ENCODE measurements around the gene ZNF618. TPM values are rescaled to one million over a fixed set of nuclear protein-coding genes. Genes with fewer than 3 reads are reported as not detected.

Gene ZNF618
- total RNA-seq, 1 experiment from 2014 or later: 3.4 TPM

DNA sequence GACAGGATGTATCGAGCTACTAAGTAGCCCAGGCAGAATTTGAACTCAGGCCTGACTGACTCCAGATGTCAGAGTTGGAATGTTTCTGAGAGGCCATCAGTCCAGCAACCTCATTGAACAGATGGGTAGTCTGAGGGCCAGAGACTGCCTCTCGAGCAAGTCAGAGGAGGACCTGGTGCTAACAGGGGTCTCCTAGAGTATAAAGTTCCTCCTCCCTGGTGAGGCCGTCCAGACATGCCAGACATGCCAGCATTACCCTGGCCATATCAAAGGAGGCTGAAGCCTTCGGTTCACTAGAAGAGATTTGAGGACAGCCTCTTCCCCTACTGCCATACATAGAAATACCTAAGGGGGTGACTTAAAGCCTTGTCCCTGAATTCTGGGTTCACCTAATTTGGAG is 81.2 kb downstream of the ZNF618 start:
- DNase-seq (ENCODE audit: low spot score): peak; percentile 10

DNA sequence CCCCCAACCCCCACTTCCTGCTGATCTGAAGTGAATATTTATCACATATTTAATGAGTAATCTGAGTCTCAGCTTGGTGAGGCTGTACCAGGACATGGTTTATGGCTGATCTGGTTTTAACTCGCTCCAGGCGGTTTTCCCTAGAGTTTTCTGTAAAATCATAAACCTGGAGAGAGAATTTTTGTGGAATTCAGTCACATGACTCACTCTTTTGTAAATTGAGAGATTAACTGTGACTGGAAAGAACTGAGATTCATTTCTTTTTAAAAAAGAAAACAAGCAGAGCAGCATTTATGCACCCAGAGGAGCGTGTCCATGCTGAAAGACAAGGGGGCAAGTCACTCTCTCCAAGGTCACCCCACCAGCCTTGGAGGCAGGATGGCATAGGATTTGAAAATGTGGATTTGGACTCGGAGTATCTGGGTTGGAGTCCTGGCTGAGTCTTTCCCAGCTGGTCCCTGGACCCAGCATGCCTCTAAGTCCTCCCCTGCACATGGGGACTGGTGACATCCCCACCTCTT is 81.8 kb downstream of the ZNF618 start:
- peak; percentile 84 for DNase-seq (ENCODE audit: low spot score)

GRCh38 chr9:113958556-113958955 is 82.4 kb downstream of the ZNF618 start:
- no peak for DNase-seq (ENCODE audit: low spot score)

DNA sequence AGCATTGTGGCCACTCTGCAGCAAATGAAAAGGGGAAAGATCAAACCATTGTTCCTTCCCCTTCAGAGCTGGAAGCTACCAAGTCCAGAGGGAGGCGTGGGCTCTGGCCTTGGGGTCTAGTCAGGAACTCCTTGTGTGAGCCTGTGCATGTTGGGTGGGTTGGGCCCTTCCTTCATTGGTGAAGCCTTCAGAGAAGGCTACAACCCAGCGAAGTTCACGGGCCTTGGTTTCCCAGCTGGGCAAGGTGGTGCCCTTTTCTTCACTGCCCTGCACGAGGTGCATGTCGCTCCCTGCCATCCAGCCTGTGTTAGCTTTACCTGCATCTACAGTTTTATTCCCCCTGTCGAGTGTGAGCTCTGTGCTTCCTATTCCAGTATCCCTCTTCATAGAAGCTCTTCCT is 84.7 kb downstream of the ZNF618 start:
- no peak for DNase-seq (ENCODE audit: low spot score)

GRCh38 chr9:113962396-113962795 is 86.3 kb downstream of the ZNF618 start:
- no peak for DNase-seq (ENCODE audit: low spot score)

GRCh38 chr9:113963017-113963620 is 87.0 kb downstream of the ZNF618 start:
- peak; percentile 30 for DNase-seq (ENCODE audit: low spot score)

DNA sequence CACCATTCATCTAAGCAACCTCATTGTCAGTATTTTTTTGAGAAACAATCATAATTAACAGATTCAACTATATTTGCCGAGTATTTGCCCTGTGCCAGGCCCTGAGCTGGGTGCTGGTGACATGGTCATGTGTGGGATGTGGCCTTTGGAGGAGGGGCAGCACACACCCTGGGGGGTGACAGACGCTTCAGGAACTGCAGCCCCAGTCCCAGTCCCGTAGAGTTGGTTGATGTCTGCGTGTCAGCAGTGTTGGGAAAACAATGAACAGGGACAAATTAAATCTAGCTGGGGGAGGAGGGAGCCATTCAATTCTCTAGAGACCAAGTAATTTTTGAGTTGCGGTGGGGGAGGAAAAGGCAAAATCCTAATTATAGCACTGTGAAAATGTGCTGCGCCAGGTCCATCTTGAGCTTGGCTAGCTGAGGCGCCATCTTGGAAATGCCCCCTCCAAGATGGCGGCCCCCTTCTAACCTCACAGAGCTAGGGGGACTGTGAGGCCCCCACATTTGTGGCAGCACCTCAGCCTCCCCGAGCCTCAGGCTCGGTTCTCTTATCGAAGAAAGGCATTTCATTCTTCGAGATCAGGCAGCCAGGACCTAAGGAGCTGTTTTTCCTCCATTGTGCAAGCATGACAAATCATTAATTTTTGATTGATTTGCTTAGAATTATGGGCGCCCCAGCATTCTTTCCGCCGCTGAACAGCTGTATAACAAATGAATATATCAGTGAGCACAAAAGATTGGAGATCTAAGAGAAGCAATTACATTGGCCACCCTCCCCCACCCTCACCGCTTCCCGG is 87.8 kb downstream of the ZNF618 start:
- DNase-seq (ENCODE audit: low spot score): no peak

- DNase-seq (ENCODE audit: low spot score): no peak
Measured at GRCh38 chr9:113964495-113965170, 88.5 kb downstream of the ZNF618 start.

DNA sequence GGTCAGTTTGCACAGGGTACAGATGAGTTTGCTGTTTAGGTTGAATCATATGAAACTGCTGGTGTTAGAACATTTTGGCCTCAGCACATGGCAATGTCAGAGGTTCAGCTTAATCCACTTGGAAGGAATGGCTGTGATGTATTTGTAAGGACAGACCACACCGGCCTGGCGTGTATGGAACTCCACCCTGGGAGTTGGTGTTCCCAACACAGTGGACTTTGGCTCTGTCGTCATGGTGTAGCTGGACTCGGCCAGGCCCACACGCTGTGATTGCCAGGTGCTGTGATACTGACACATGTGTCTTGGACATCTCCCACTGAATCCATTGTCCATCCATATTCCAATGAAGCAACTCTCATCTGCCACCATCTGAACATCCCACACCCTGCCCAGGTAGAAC is 90.3 kb downstream of the ZNF618 start:
- DNase-seq (ENCODE audit: low spot score): no peak

DNA sequence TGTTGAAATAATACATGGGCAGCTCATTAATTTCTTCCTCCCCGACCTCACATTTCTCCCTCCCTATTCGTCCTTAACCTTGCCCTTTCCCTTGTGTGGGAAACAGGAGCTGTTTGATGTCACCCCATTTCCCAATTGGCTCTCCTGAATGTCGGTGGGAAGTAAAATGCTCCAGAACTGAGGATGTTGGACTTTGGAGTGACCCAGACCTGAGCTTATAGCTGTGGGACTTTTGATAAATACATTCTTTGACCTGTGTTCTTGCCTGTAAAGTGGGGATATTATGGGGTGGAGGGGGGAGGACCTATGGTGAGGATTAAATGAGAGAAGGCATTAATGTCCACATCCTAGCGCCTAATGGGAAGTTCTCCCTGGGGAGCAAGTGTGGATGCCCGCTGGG is 91.3 kb downstream of the ZNF618 start:
- DNase-seq (ENCODE audit: low spot score): no peak

GRCh38 chr9:113969343-113969742 is 93.2 kb downstream of the ZNF618 start:
- DNase-seq (ENCODE audit: low spot score): no peak

- DNase-seq (ENCODE audit: low spot score): no peak
Measured at GRCh38 chr9:113973226-113973625, 97.1 kb downstream of the ZNF618 start.

- peak; percentile 10 for DNase-seq (ENCODE audit: low spot score)
Measured at GRCh38 chr9:113973963-113974413, 97.9 kb downstream of the ZNF618 start.

DNA sequence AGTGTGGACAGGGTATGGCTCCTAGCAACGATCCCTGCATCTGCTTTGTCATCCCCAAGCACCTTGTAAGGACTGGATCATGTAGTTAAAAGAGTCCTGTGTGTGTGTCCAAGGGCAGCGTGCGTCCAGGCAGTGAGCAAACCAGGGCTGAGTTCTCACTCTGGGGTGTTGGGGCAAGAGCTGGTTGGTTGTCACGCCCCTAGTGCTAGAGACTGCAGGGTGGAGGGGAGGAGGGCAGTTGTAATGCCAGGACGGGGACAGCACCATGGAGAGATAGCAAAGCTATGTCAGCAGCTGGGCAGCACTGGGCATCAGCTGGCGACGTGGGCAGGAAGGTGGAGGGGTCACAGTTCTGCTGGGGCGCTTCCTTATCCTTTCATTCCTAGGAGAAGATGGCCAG is 100.8 kb downstream of the ZNF618 start:
- DNase-seq (ENCODE audit: low spot score): no peak

DNA sequence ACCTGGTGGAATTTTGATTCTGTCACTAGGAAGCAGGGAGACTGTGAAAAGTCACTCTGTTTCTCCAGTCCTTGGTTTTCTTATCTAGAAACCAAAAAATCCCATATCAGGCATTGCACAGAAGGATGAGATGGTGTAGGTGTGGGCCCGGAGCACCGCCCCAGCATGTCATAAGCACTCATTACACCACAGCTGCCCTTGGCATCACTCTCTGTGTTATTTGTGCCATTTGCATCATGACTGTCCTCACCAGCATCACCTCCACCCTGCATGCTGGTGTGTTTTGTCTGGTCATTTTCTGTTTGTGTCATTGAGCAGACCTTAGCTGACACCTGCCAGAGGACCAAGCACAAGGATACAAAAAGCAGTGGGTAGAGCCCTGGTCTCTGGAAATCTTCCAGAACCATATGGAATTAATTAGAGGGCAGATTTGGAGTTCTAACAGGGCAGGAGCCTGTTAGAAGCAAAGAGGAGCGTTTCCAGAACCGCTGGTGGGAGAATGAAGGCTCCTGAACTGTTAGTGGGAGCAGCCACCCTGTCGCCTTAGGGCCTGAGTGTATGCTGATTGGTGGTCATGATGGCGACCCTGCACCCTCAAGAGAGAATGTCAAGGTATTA is 102.7 kb downstream of the ZNF618 start:
- no peak for DNase-seq (ENCODE audit: low spot score)

- DNase-seq (ENCODE audit: low spot score): no peak
Measured at GRCh38 chr9:113979343-113980127, 103.4 kb downstream of the ZNF618 start.

GRCh38 chr9:113984639-113985380 is 108.7 kb downstream of the ZNF618 start:
- DNase-seq (ENCODE audit: low spot score): no peak

GRCh38 chr9:113985968-113986585 is 110.0 kb downstream of the ZNF618 start:
- peak; percentile 55 for DNase-seq (ENCODE audit: low spot score)

- DNase-seq (ENCODE audit: low spot score): no peak
Measured at GRCh38 chr9:113986931-113987330, 110.8 kb downstream of the ZNF618 start.

DNA sequence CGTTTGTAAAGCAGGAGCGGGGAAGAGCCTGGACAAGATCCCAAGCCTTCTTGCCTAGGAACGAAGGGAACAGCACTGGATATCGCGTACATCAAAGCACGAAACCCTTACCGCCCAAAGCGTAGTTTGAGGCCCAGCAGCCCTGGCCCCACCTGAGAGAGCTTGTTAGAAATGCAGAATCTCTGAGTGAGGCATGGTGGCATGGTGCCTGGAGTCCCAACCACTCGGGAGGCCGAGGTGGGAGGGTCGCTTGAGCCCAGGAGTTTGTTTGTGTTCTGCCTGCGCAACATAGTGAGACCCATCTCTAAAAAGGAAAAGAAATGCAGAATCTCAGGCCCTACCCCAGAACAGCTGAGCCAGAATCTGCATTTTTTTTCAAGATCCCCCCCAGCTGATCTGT is 111.4 kb downstream of the ZNF618 start:
- DNase-seq (ENCODE audit: low spot score): no peak
